Naive thymus-derived CD4-positive, alpha-beta T cell (primary cell): Measurements from ENCODE around the gene WNT5B. TPM values are rescaled to one million over a fixed set of nuclear protein-coding genes. Genes with fewer than 3 reads are reported as not detected.

Source experiments
- ATAC-seq: fragments of 150-1000 bp; cut with Tn5 transposase; 2 replicates; pipeline ENCODE4 v1.10.0; 2021; ENCODE audit warnings: mild to moderate bottlenecking, moderate library complexity
- CTCF ChIA-PET: fragments of 350-600 bp; sonication (Branson Sonifier 250); formaldehyde crosslinking; loops from one replicate; lab custom pipeline; 2021; ENCODE audit warnings: antibody characterized with exemption; lab: Charles Lee
- POLR2A ChIA-PET: fragments of 350-600 bp; sonication (Branson Sonifier 250); formaldehyde crosslinking; loops from one replicate; lab custom pipeline; 2021; ENCODE audit warnings: antibody characterized with exemption, inconsistent platforms; lab: Charles Lee
- DNase-seq, 9 donors: peaks; one replicate each; pipeline versions ENCODE4 v3.0.0 to v3.0.0-alpha.2; 2020 to 2022; ENCODE audit warnings: mixed read lengths in 1 of 9
- H3K27ac ChIP-seq: one replicate; pipeline ENCODE4 v1.7.0; 2013; ENCODE audit warnings: mild to moderate bottlenecking, low read depth, low read length, moderate library complexity
- H3K27me3 ChIP-seq, 2 donors: one replicate each; pipeline ENCODE4 v1.7.0; 2013; ENCODE audit warnings: low read length in 2 of 2, mild to moderate bottlenecking in 2 of 2, moderate library complexity in 2 of 2; ENCODE audit not compliant: control insufficient read depth in 2 of 2, insufficient read depth in 2 of 2
- H3K36me3 ChIP-seq, 3 experiments: 1 replicate in 2 of 3; 2 replicates in 1 of 3; pipeline ENCODE4 v1.7.0; 2013; ENCODE audit warnings: low read length in 3 of 3, mild to moderate bottlenecking in 3 of 3, moderate library complexity in 1 of 3; ENCODE audit not compliant: insufficient read depth in 3 of 3, control insufficient read depth in 2 of 3
- H3K4me1 ChIP-seq, 2 donors: one replicate each; pipeline ENCODE4 v1.7.0; 2013; ENCODE audit warnings: low read length in 2 of 2, mild to moderate bottlenecking in 2 of 2, moderate library complexity in 1 of 2; ENCODE audit not compliant: control insufficient read depth in 2 of 2, insufficient read depth in 2 of 2
- H3K4me3 ChIP-seq: 2 replicates; pipeline ENCODE4 v1.7.0; 2013; ENCODE audit warnings: mild to moderate bottlenecking, low read length
- H3K9me3 ChIP-seq, 3 experiments: 1 replicate in 2 of 3; 2 replicates in 1 of 3; pipeline ENCODE4 v1.7.0; 2013; ENCODE audit warnings: low read length in 3 of 3; ENCODE audit not compliant: control insufficient read depth in 2 of 3
- H3K27ac Mint-ChIP-seq, 9 donors: one replicate each; pipeline ENCODE4 v1.8.0; 2020 to 2022; ENCODE audit warnings: mixed read lengths in 9 of 9, mild to moderate bottlenecking in 8 of 9, moderate library complexity in 5 of 9, inconsistent platforms in 2 of 9
- H3K27me3 Mint-ChIP-seq, 5 donors: one replicate each; pipeline ENCODE4 v1.8.0; 2021 to 2022; ENCODE audit warnings: mixed read lengths in 5 of 5, mild to moderate bottlenecking in 1 of 5
- H3K36me3 Mint-ChIP-seq, 5 donors: one replicate each; pipeline ENCODE4 v1.8.0; 2020 to 2022; ENCODE audit warnings: mixed read lengths in 5 of 5, mild to moderate bottlenecking in 3 of 5, inconsistent platforms in 1 of 5
- H3K4me1 Mint-ChIP-seq, 7 donors: one replicate each; pipeline ENCODE4 v1.8.0; 2020 to 2022; ENCODE audit warnings: mixed read lengths in 7 of 7, mild to moderate bottlenecking in 3 of 7, inconsistent platforms in 1 of 7
- H3K4me3 Mint-ChIP-seq, 10 donors: one replicate each; pipeline ENCODE4 v1.8.0; 2020 to 2022; ENCODE audit warnings: mild to moderate bottlenecking in 10 of 10, mixed read lengths in 10 of 10, moderate library complexity in 6 of 10, inconsistent platforms in 2 of 10
- H3K9me3 Mint-ChIP-seq, 11 donors: one replicate each; pipeline ENCODE4 v1.8.0; 2020 to 2022; ENCODE audit warnings: mixed read lengths in 11 of 11, mild to moderate bottlenecking in 4 of 11, inconsistent platforms in 1 of 11, moderate library complexity in 1 of 11
- intact Hi-C, 2 donors: fragments of 100-400 bp; cut with micrococcal nuclease; formaldehyde crosslinking; loops; one replicate each; pipeline ENCODE4 v1.15.1; 2023
- polyA plus RNA-seq, 2 donors: library from polyadenylated mRNA; unstranded; fragments of 300-500 nt; fragmentation: Illumina TruSeq; gene quantifications; one replicate each; pipeline ENCODE4 v1.2.3, GENCODE V29; 2021
- total RNA-seq, 6 experiments: library from RNA in 5 of 6; stranded (reverse) in 5 of 6; gene quantifications; 1 replicate in 5 of 6; 2 replicates in 1 of 6; pipeline ENCODE4 v1.2.3 and lab custom pipeline; 2021 to 2026

Gene WNT5B
- total and polyA plus RNA-seq, 7 experiments from 2014 or later, result 0.29 to 0.92 (median 0.37) TPM; not detected in 4

DNA sequence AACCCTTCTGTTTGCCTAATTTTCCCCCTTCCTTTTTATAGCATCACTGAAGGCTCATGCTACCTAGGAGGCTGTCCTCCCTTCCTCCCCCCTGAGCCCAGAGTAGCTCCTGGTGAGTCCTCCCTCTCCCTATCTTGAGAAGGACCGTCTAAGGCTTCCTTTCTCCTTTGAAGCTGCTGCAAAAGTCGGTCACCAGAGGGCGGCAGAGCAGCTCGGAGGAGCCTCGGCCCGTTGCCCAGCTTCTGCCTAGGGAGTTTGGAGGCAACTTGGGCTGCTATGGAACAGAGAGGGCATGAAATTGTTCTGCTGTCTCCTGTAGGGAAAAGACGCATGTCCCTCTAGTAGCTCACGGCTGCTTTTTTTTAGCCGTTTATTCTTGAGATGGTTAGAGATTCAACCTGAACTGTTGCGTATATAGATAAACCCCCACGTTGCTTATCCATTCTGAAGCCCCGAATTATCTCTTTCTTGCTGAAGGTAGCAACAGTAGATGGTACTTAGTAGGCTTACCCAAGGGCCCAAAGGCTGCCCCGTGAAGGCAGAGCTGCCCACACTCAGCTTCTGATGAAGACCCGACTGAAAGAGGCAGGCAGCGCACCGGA lies 5.7 kb downstream of the WNT5B start:
- H3K4me3 ChIP-seq, result no peak overlapping the region
- POLR2A ChIA-PET, result interaction anchor here (0.6 kb wide), 1 partner anchor 323 kb away, joined by 4 read pairs; no protein-coding TSS in a partner anchor
- peaks cover 0 to 4% of the 10 kb centered on the region in 2 donors for H3K27me3 ChIP-seq
- H3K36me3 ChIP-seq, result no peaks in the 10 kb centered on the region
- DNase-seq, result peak; percentile 21 to 59 (median 44)
- H3K4me1 ChIP-seq, result peaks cover 0 to 8% of the 10 kb centered on the region in 2 donors
- Mint-ChIP-seq H3K27ac (no peak overlapping the region), H3K9me3 (peaks cover 0 to 2% (median 0%) of the 10 kb centered on the region in 11 donors), H3K27me3 (peaks cover 28 to 61% (median 33%) of the 10 kb centered on the region in 5 donors), H3K4me3 (no peak overlapping the region), H3K4me1 (peaks cover 0 to 17% (median 13%) of the 10 kb centered on the region in 7 donors), H3K36me3 (no peaks in the 10 kb centered on the region)
- CTCF ChIA-PET, result interaction anchor here (0.6 to 3.2 kb wide), 13 partner anchors 9 to 824 kb away, joined by 3 to 38 read pairs (median 4); no protein-coding TSS in a partner anchor
- no peaks in the 10 kb centered on the region for H3K9me3 ChIP-seq
- ATAC-seq, result peak; percentile 71
- no peak overlapping the region for H3K27ac ChIP-seq
- intact Hi-C loops, result loop anchor here (1.0 to 5.0 kb wide), 4 partner anchors 18 to 308 kb away; no protein-coding TSS in a partner anchor

- peaks cover 0 to 4% of the 10 kb centered on the region in 2 donors for H3K27me3 ChIP-seq
- ChIA-PET POLR2A (no interaction called here), CTCF (interaction anchor here (0.8 to 3.2 kb wide), 13 partner anchors 10 to 517 kb away, joined by 3 to 38 read pairs (median 4); no protein-coding TSS in a partner anchor)
- intact Hi-C loops, result loop anchor here in 1 of 2 donors (2.0 kb wide), 1 partner anchor 17 kb away; no protein-coding TSS in a partner anchor
- H3K9me3 ChIP-seq, result no peaks in the 10 kb centered on the region
- H3K27ac Mint-ChIP-seq, result no peak overlapping the region
- ATAC-seq (peak; percentile 60), DNase-seq (no peak)
- peaks cover 0 to 13% (median 11%) of the 10 kb centered on the region in 7 donors for H3K4me1 Mint-ChIP-seq
- no peaks in the 10 kb centered on the region for H3K36me3 ChIP-seq
- H3K4me3 Mint-ChIP-seq, result no peak overlapping the region
- H3K9me3 Mint-ChIP-seq, result peaks cover 0 to 1% (median 0%) of the 10 kb centered on the region in 11 donors
- no peak overlapping the region for H3K27ac ChIP-seq
- H3K4me1 ChIP-seq, result peaks cover 0 to 6% of the 10 kb centered on the region in 2 donors
- H3K4me3 ChIP-seq, result no peak overlapping the region
- no peaks in the 10 kb centered on the region for H3K36me3 Mint-ChIP-seq
- peaks cover 27 to 55% (median 29%) of the 10 kb centered on the region in 5 donors for H3K27me3 Mint-ChIP-seq
These were observed 6.5 kb downstream of the WNT5B start for GRCh38 chr12:1635301-1636095.

DNA sequence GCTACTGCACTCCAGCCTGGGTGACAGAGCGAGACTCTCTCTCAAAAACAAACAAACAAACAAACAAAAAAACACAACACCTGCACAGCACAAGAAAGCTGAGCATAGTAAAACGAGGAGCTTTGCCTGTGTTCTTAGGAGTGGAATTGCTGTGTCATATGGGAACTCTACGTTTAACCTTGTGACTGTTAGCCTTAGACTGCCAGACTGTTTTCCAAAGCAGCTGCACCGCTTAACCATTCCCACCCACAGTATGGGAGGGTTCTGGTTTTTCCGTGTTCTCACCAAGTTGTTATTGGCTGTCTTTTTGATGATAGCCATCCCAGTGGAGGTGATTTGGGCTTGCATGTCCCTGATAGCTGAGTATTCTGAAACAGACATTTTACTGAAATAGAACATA lies 9.2 kb downstream of the WNT5B start:
- Mint-ChIP-seq H3K27ac (no peak overlapping the region), H3K4me3 (no peak overlapping the region), H3K9me3 (no peaks in the 10 kb centered on the region), H3K4me1 (peaks cover 0 to 6% (median 0%) of the 10 kb centered on the region in 7 donors), H3K36me3 (no peaks in the 10 kb centered on the region), H3K27me3 (peaks cover 6 to 31% (median 10%) of the 10 kb centered on the region in 5 donors)
- Histone ChIP-seq H3K4me1 (no peaks in the 10 kb centered on the region), H3K36me3 (no peaks in the 10 kb centered on the region), H3K27ac (no peak overlapping the region), H3K27me3 (no peaks in the 10 kb centered on the region), H3K4me3 (no peak overlapping the region), H3K9me3 (no peaks in the 10 kb centered on the region)
- no peak for ATAC-seq
- POLR2A ChIA-PET, result no interaction called here
- no peak for DNase-seq
- CTCF ChIA-PET, result interaction anchor here (1.3 kb wide), 1 partner anchor 302 kb away, joined by 3 read pairs; no protein-coding TSS in a partner anchor
- intact Hi-C loops, result no loop called here

DNA sequence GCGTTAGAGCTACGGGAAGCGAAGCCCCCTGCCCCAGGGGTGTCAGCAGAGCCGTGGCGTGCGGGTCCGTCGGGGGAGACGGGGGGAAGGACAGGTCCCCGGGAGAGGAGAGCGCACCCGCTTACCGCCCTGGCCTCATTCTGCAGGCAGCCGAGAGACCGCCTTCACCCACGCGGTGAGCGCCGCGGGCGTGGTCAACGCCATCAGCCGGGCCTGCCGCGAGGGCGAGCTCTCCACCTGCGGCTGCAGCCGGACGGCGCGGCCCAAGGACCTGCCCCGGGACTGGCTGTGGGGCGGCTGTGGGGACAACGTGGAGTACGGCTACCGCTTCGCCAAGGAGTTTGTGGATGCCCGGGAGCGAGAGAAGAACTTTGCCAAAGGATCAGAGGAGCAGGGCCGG lies 10.5 kb downstream of the WNT5B start:
- H3K4me3 Mint-ChIP-seq, result peak overlapping the region in 1 of 10 donors; percentile 56
- peaks cover 1 to 19% (median 3%) of the 10 kb centered on the region in 5 donors for H3K27me3 Mint-ChIP-seq
- intact Hi-C loops, result no loop called here
- DNase-seq (no peak), ATAC-seq (no peak)
- no peaks in the 10 kb centered on the region for H3K9me3 ChIP-seq
- no peaks in the 10 kb centered on the region for H3K9me3 Mint-ChIP-seq
- H3K27me3 ChIP-seq, result no peaks in the 10 kb centered on the region
- no peak overlapping the region for H3K27ac ChIP-seq
- no peaks in the 10 kb centered on the region for H3K36me3 ChIP-seq
- ChIA-PET POLR2A (no interaction called here), CTCF (no interaction called here)
- H3K36me3 Mint-ChIP-seq, result no peaks in the 10 kb centered on the region
- H3K4me1 ChIP-seq, result no peaks in the 10 kb centered on the region
- H3K4me1 Mint-ChIP-seq, result peaks cover 0 to 6% (median 0%) of the 10 kb centered on the region in 7 donors
- no peak overlapping the region for H3K27ac Mint-ChIP-seq
- H3K4me3 ChIP-seq, result no peak overlapping the region

DNA sequence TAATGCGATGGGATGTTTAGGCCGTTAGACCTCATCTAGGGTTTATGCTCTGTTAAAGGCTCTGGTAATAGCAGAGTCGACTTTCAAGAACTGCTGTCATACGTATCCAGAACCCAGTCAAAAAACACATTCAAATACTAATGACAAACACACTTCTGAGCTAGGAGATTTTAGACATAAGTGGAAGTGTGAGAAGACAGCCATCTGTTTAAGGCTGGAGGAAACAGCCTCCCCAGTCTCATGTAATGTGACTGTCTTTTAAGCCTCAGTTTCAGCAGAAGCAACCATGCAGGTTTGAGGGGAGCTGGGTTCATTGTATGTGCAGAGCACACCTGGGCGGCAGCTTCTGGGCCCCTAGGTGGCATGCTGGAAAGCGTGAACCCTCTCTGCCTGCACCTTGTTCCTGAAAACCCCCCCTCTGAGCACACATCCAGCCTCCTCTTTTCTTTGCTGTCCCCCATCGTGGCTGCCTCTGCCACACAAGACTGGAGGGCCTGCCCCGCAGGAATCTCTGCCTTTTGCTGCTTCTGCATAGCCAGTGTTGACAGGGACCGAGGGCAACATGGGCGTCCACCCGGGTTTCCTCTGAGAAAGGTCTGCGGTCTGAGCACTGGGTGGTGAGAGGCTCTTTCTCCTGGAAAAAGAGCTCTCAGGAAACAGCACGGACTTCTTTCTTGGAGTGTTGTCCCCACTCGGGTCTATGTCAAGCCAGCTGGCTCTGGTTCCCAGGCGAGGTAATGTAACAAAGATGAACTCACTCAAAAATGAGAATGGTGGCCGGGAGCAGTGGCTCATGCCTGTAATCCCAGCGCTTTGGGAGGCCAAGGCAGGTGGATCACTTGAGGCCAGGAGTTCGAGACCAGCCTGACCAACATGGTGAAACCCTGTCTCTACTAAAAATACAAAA lies 11.6 kb downstream of the WNT5B start:
- Histone ChIP-seq H3K27me3 (no peaks in the 10 kb centered on the region), H3K36me3 (no peaks in the 10 kb centered on the region), H3K27ac (no peak overlapping the region), H3K4me3 (no peak overlapping the region), H3K9me3 (no peaks in the 10 kb centered on the region), H3K4me1 (no peaks in the 10 kb centered on the region)
- no peaks in the 10 kb centered on the region for H3K9me3 Mint-ChIP-seq
- DNase-seq (no peak), ATAC-seq (no peak)
- no peak overlapping the region for H3K4me3 Mint-ChIP-seq
- CTCF ChIA-PET, result no interaction called here
- peaks cover 0 to 7% (median 0%) of the 10 kb centered on the region in 7 donors for H3K4me1 Mint-ChIP-seq
- H3K27me3 Mint-ChIP-seq, result peaks cover 0 to 10% (median 3%) of the 10 kb centered on the region in 5 donors
- intact Hi-C loops, result no loop called here
- no peak overlapping the region for H3K27ac Mint-ChIP-seq
- POLR2A ChIA-PET, result no interaction called here
- no peaks in the 10 kb centered on the region for H3K36me3 Mint-ChIP-seq

DNA sequence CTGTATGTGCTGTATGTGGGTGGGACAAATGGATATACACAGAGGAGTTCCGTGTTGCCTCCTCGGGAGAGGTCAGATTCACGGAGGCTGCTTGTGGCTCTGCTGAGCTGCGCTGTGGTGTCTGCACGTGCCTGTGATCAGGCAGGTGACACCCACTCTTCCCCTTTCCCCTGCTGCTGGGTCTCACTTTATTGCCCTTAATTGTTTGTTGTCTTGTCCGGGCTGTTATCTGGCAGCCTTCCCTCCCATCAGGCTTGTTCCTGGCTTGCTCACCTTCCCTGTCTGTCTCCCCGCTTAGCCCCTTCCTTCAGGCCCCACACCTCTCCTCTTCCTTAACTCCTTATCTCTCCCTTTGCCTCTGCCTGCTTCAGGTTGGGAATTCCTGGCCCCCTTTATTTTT lies 13.5 kb downstream of the WNT5B start:
- Histone ChIP-seq H3K27me3 (no peaks in the 10 kb centered on the region), H3K4me3 (no peak overlapping the region), H3K4me1 (no peaks in the 10 kb centered on the region), H3K36me3 (no peaks in the 10 kb centered on the region), H3K27ac (no peak overlapping the region), H3K9me3 (no peaks in the 10 kb centered on the region)
- DNase-seq, result no peak
- ChIA-PET CTCF (interaction anchor here (1.2 to 1.7 kb wide), 2 partner anchors 8 to 11 kb away, joined by 3 to 7 read pairs; no protein-coding TSS in a partner anchor), POLR2A (no interaction called here)
- intact Hi-C loops, result no loop called here
- no peak overlapping the region for H3K27ac Mint-ChIP-seq
- H3K4me3 Mint-ChIP-seq, result peak overlapping the region in 1 of 10 donors; percentile 26
- H3K27me3 Mint-ChIP-seq, result peaks cover 0 to 8% (median 2%) of the 10 kb centered on the region in 5 donors
- H3K9me3 Mint-ChIP-seq, result no peaks in the 10 kb centered on the region
- peaks cover 0 to 7% (median 0%) of the 10 kb centered on the region in 7 donors for H3K4me1 Mint-ChIP-seq
- ATAC-seq, result no peak
- no peaks in the 10 kb centered on the region for H3K36me3 Mint-ChIP-seq
